ENCODE data around the gene GPR42. TPM values are rescaled to one million over a fixed set of nuclear protein-coding genes. Genes with fewer than 3 reads are reported as not detected.

Gene GPR42
- total and polyA plus RNA-seq, 7 experiments from 2014 or later = 0.24 TPM; not detected in 6

DNA sequence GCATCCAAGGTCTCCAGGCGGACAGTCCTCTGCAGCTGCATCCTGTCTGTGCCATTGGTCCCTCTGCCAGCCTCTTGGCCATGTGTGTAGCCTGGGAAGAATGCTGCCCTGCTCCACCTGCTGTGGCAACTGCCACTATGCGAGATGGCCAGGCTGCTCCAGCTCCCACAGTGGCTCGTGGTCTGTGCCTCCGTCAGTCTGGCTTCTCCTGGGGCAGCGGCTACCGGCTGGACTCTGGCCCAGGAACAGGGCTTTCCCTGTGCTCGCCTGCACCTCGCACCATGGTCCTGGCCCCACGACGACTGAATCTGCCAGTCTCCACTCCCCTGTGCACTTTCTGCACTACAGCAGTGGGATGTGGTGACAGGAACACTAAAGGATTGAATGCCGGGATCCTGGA lies 50.5 kb downstream of the GPR42 start:
- H3K4me1 ChIP-seq (ENCODE audit: control insufficient read depth in 2 of 2, insufficient read depth in 2 of 2, low read length in 2 of 2) = no peaks in the 10 kb centered on the region
- CTCF ChIA-PET = interaction anchor here (1.0 kb wide), 1 partner anchor 41 kb away, joined by 5 read pairs; no protein-coding TSS in a partner anchor
- Mint-ChIP-seq H3K27ac (no peak overlapping the region), H3K36me3 (no peaks in the 10 kb centered on the region), H3K9me3 (no peaks in the 10 kb centered on the region), H3K4me1 (peaks cover 0 to 6% (median 0%) of the 10 kb centered on the region in 7 donors), H3K4me3 (no peak overlapping the region), H3K27me3 (peaks cover 0 to 33% (median 16%) of the 10 kb centered on the region in 5 donors)
- no peaks in the 10 kb centered on the region for H3K9me3 ChIP-seq (ENCODE audit: control insufficient read depth in 2 of 3, low read length in 3 of 3)
- POLR2A ChIA-PET = no interaction called here
- H3K36me3 ChIP-seq (ENCODE audit: control insufficient read depth in 2 of 3, insufficient read depth in 3 of 3, low read length in 3 of 3) = no peaks in the 10 kb centered on the region
- DNase-seq (no peak), ATAC-seq (no peak)
- no peak overlapping the region for H3K4me3 ChIP-seq (ENCODE audit: low read length)
- no peak overlapping the region for H3K27ac ChIP-seq (ENCODE audit: low read depth, low read length)
- peaks cover 0 to 6% of the 10 kb centered on the region in 2 donors for H3K27me3 ChIP-seq (ENCODE audit: control insufficient read depth in 2 of 2, insufficient read depth in 2 of 2, low read length in 2 of 2)
- intact Hi-C loops (cut with micrococcal nuclease) = loop anchor here in 1 of 2 donors (5.0 kb wide), 1 partner anchor 41 kb away; no protein-coding TSS in a partner anchor

Small RNAs within 50 kb of the gene (microRNA-seq; reads per million reads assigned to microRNA genes)
- gene MIR5196 (ENCODE audit: borderline microRNAs expressed) = not detected

Other genes starting within 250 kb of the GPR42 start
- 1 to 10 TPM in 1 of 5 experiments, under 1 TPM in 4; 0.19 to 1.6 (median 0.51) TPM for gene LGI4, start 236.0 kb upstream of the GPR42 start, total RNA-seq
- gene LGI4, start 236.0 kb upstream of the GPR42 start, polyA plus RNA-seq = not detected
- 1 to 10 TPM in 1 of 5 experiments, under 1 TPM in 2, not detected in 2; 0.46 to 1.2 (median 0.78) TPM for gene FXYD1, start 232.2 kb upstream of the GPR42 start, total RNA-seq
- gene FXYD1, start 232.2 kb upstream of the GPR42 start, polyA plus RNA-seq = under 1 TPM in 1 of 2 donors, not detected in 1; 0.91 TPM
- 10 to 100 TPM in 1 of 5 experiments, 1 to 10 TPM in 4; 1.8 to 13.2 (median 3.5) TPM for gene FXYD7, start 227.8 kb upstream of the GPR42 start, total RNA-seq
- 1 to 10 TPM; 2.1 to 2.6 TPM for gene FXYD7, start 227.8 kb upstream of the GPR42 start, polyA plus RNA-seq
- 100 to 1,000 TPM; 362 to 458 (median 387) TPM for gene FXYD5, start 216.3 kb upstream of the GPR42 start, total RNA-seq
- gene FXYD5, start 216.3 kb upstream of the GPR42 start, polyA plus RNA-seq = 100 to 1,000 TPM; 464 to 575 TPM
- not detected for gene FAM187B, start 142.3 kb upstream of the GPR42 start, total RNA-seq
- gene FAM187B, start 142.3 kb upstream of the GPR42 start, polyA plus RNA-seq = not detected
- 10 to 100 TPM in 4 of 5 experiments, 1 to 10 TPM in 1; 4.6 to 59.3 (median 25.1) TPM for gene LSR, start 122.1 kb upstream of the GPR42 start, total RNA-seq
- gene LSR, start 122.1 kb upstream of the GPR42 start, polyA plus RNA-seq = 10 to 100 TPM; 23.4 to 39.1 TPM
- 100 to 1,000 TPM; 145 to 256 (median 225) TPM for gene USF2, start 102.1 kb upstream of the GPR42 start, total RNA-seq
- 1 to 10 TPM; 6.8 to 7.0 TPM for gene USF2, start 102.1 kb upstream of the GPR42 start, polyA plus RNA-seq
- 1 to 10 TPM in 2 of 5 experiments, under 1 TPM in 3; 0.44 to 2.5 (median 0.66) TPM for gene HAMP, start 88.5 kb upstream of the GPR42 start, total RNA-seq
- gene HAMP, start 88.5 kb upstream of the GPR42 start, polyA plus RNA-seq = not detected
- gene MAG, start 78.9 kb upstream of the GPR42 start, total RNA-seq = under 1 TPM in 1 of 5 experiments, not detected in 4; 0.29 TPM
- under 1 TPM in 1 of 2 donors, not detected in 1; 0.31 TPM for gene MAG, start 78.9 kb upstream of the GPR42 start, polyA plus RNA-seq
- 10 to 100 TPM in 1 of 5 experiments, 1 to 10 TPM in 4; 1.5 to 23.9 (median 1.9) TPM for gene CD22, start 41.9 kb upstream of the GPR42 start, total RNA-seq
- 1 to 10 TPM in 1 of 2 donors, under 1 TPM in 1; 0.70 to 1.1 TPM for gene CD22, start 41.9 kb upstream of the GPR42 start, polyA plus RNA-seq
- gene FFAR1, start 23.2 kb upstream of the GPR42 start, total RNA-seq = 1 to 10 TPM in 1 of 5 experiments, under 1 TPM in 2, not detected in 2; 0.10 to 1.3 (median 0.24) TPM
- gene FFAR1, start 23.2 kb upstream of the GPR42 start, polyA plus RNA-seq = not detected
- gene FFAR3, start 12.6 kb upstream of the GPR42 start, total RNA-seq = under 1 TPM in 3 of 5 experiments, not detected in 2; 0.31 to 0.91 (median 0.72) TPM
- not detected for gene FFAR3, start 12.6 kb upstream of the GPR42 start, polyA plus RNA-seq
- 1 to 10 TPM in 2 of 5 experiments, not detected in 3; 2.2 to 7.1 TPM for gene FFAR2, start 77.2 kb downstream of the GPR42 start, total RNA-seq
- gene FFAR2, start 77.2 kb downstream of the GPR42 start, polyA plus RNA-seq = not detected
- not detected for gene KRTDAP, start 119.4 kb downstream of the GPR42 start, total RNA-seq
- gene KRTDAP, start 119.4 kb downstream of the GPR42 start, polyA plus RNA-seq = not detected
- gene DMKN, start 142.6 kb downstream of the GPR42 start, total RNA-seq = under 1 TPM in 2 of 5 experiments, not detected in 3; 0.54 to 0.76 TPM
- gene DMKN, start 142.6 kb downstream of the GPR42 start, polyA plus RNA-seq = not detected
- gene SBSN, start 157.2 kb downstream of the GPR42 start, total RNA-seq = not detected
- not detected for gene SBSN, start 157.2 kb downstream of the GPR42 start, polyA plus RNA-seq
- not detected for gene GAPDHS, start 162.4 kb downstream of the GPR42 start, total RNA-seq
- gene GAPDHS, start 162.4 kb downstream of the GPR42 start, polyA plus RNA-seq = not detected
- 10 to 100 TPM; 24.7 to 54.0 (median 34.6) TPM for gene TMEM147, start 174.6 kb downstream of the GPR42 start, total RNA-seq
- 100 to 1,000 TPM; 143 to 154 TPM for gene TMEM147, start 174.6 kb downstream of the GPR42 start, polyA plus RNA-seq
- gene ATP4A, start 192.6 kb downstream of the GPR42 start, total RNA-seq = not detected
- gene ATP4A, start 192.6 kb downstream of the GPR42 start, polyA plus RNA-seq = not detected
- not detected for gene PMIS2, start 215.1 kb downstream of the GPR42 start, total RNA-seq
- gene PMIS2, start 215.1 kb downstream of the GPR42 start, polyA plus RNA-seq = not detected
- gene HAUS5, start 241.7 kb downstream of the GPR42 start, total RNA-seq = 10 to 100 TPM; 23.6 to 40.0 (median 28.4) TPM
- 1 to 10 TPM; 7.6 TPM for gene HAUS5, start 241.7 kb downstream of the GPR42 start, polyA plus RNA-seq